Naive B cell (primary cell): ENCODE data around the gene SLC19A3. TPM values are rescaled to one million over a fixed set of nuclear protein-coding genes. Genes with fewer than 3 reads are reported as not detected.
A peak's percentile ranks its signal among the peaks of the same experiment; 100 is the strongest.
"Not testable (repeated sequence)": the region's sequence is repeated elsewhere in the genome, so short reads cannot be mapped to it uniquely, and the experiment has no call there.

Experiments
- ATAC-seq, 2 donors: fragments of 150-1000 bp; cut with Tn5 transposase; 2 replicates each; pipeline ENCODE4 v1.10.0; 2021; ENCODE audit warnings: low read depth in 2 of 2, mild to moderate bottlenecking in 2 of 2, moderate library complexity in 2 of 2
- DNase-seq: peaks from one replicate; pipeline ENCODE4 v3.0.0; 2022
- H3K27ac Mint-ChIP-seq, 6 donors: one replicate each; pipeline ENCODE4 v1.8.0; 2020 to 2022; ENCODE audit warnings: mild to moderate bottlenecking in 6 of 6, mixed read lengths in 6 of 6, moderate library complexity in 5 of 6, inconsistent platforms in 2 of 6
- H3K27me3 Mint-ChIP-seq, 3 donors: one replicate each; pipeline ENCODE4 v1.8.0; 2021 to 2022; ENCODE audit warnings: mixed read lengths in 3 of 3, mild to moderate bottlenecking in 1 of 3
- H3K36me3 Mint-ChIP-seq, 2 donors: one replicate each; pipeline ENCODE4 v1.8.0; 2020 to 2022; ENCODE audit warnings: mixed read lengths in 2 of 2, inconsistent platforms in 1 of 2, mild to moderate bottlenecking in 1 of 2
- H3K4me1 Mint-ChIP-seq, 3 donors: one replicate each; pipeline ENCODE4 v1.8.0; 2020 to 2022; ENCODE audit warnings: mixed read lengths in 3 of 3, inconsistent platforms in 1 of 3, mild to moderate bottlenecking in 1 of 3, moderate library complexity in 1 of 3
- H3K4me3 Mint-ChIP-seq, 8 donors: one replicate each; pipeline ENCODE4 v1.8.0; 2020 to 2022; ENCODE audit warnings: mild to moderate bottlenecking in 8 of 8, mixed read lengths in 8 of 8, moderate library complexity in 8 of 8, inconsistent platforms in 2 of 8
- H3K9me3 Mint-ChIP-seq, 7 donors: one replicate each; pipeline ENCODE4 v1.8.0; 2020 to 2022; ENCODE audit warnings: mixed read lengths in 7 of 7, mild to moderate bottlenecking in 5 of 7, inconsistent platforms in 2 of 7, moderate library complexity in 1 of 7
- polyA plus RNA-seq, 6 donors: library from polyadenylated mRNA; unstranded; fragments of 300-500 nt; fragmentation: Illumina TruSeq; gene quantifications; one replicate each; pipeline ENCODE4 v1.2.3, GENCODE V29; 2021; ENCODE audit warnings: low read depth in 6 of 6

Gene SLC19A3
- polyA plus RNA-seq, 6 donors from 2014 or later = not detected

DNA sequence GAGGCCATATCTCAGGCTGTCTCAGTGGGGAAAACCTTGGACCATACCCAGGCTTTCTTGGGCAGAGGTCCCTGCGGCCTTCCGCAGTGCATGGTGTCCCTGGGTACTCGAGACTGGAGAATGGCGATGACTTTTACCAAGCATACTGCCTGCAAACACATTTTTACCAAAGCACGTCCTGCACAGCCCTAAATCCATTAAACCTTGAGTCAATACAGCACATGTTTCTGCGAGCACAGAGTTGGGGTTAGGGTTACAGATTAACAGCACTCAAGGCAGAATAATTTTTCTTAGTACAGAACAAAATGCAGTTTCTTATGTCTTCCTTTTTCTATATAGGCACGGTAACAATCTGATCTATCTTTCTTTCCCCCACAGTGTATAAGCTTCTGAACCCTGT is 5.0 kb upstream of the SLC19A3 start:
- not testable (repeated sequence) for ATAC-seq, H3K4me1 Mint-ChIP-seq, H3K9me3 Mint-ChIP-seq, H3K4me3 Mint-ChIP-seq, H3K36me3 Mint-ChIP-seq, DNase-seq
- Mint-ChIP-seq H3K27ac (peak overlapping the region in 1 of 6 donors; percentile 4), H3K27me3 (peaks cover 15 to 40% (median 19%) of the 10 kb centered on the region in 3 donors)

DNA sequence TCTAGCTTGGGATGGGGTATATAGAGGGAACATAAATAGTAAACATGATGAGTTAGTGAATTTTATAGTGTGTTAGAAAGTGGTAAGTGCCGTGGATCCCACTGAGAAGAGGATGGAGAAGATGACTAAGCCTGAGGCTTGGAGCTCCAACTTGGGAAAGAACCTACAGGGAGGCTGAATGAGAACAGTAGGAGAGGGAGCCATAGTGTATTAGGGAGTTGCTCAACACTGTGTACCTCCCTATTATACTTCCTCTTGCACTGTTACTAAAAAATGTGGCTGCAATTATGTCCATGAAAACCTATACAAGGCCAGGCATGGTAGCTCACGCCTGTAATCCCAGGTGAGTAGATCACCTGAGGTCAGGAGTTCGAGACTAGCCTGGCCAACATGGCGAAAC is 2.9 kb upstream of the SLC19A3 start:
- no peak overlapping the region for H3K4me3 Mint-ChIP-seq
- H3K4me1 Mint-ChIP-seq = peaks cover 0 to 6% (median 4%) of the 10 kb centered on the region in 3 donors
- DNase-seq = no peak
- peaks cover 15 to 41% (median 23%) of the 10 kb centered on the region in 3 donors for H3K27me3 Mint-ChIP-seq
- H3K27ac Mint-ChIP-seq = no peak overlapping the region
- ATAC-seq = no peak
- no peaks in the 10 kb centered on the region for H3K9me3 Mint-ChIP-seq
- H3K36me3 Mint-ChIP-seq = no peaks in the 10 kb centered on the region

DNA sequence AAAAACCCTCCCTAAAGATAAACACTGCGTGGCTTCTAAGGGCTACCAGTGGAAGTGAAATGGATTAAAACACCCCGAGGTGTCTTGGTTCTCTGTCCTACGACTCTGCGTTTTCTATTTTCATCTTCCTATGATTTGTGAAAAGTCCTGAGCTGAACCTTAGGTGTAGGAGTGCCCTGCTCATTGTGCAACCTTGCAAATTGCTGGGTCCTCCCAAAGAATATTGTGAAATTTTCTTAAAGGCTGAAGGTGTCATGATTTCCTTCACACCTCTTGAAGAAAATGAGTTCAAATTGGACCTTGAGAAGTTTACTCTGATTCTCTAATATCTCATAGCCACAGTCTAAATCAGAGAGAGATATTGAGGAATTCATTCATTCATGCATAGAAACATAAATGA is 1.8 kb upstream of the SLC19A3 start:
- Mint-ChIP-seq H3K27ac (no peak overlapping the region), H3K4me1 (peaks cover 0 to 6% (median 4%) of the 10 kb centered on the region in 3 donors), H3K4me3 (no peak overlapping the region), H3K36me3 (no peaks in the 10 kb centered on the region), H3K9me3 (no peaks in the 10 kb centered on the region), H3K27me3 (peaks cover 15 to 49% (median 23%) of the 10 kb centered on the region in 3 donors)
- ATAC-seq = no peak
- DNase-seq = no peak

DNA sequence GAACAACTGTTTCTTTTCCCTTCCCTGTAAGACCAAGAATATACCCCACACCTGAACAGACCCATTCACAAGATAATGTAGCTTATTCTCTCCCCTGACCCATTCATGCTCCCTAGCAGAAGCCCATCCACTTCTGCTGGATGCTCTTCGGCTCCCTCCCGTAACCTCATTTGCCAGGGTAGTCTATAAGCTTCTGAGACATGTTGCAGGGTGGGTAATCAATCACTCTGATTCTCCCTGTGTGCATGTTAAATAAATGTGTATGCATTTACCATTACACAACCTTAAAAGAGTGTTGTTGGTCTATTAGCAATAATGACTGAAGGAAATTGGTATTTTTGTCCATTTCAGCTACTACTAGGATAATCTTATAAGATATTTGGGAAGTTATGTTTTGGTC is 1.3 kb downstream of the SLC19A3 start:
- peaks cover 0 to 6% (median 4%) of the 10 kb centered on the region in 3 donors for H3K4me1 Mint-ChIP-seq
- DNase-seq (no peak), ATAC-seq (no peak)
- peaks cover 9 to 30% (median 9%) of the 10 kb centered on the region in 3 donors for H3K27me3 Mint-ChIP-seq
- no peak overlapping the region for H3K4me3 Mint-ChIP-seq
- no peak overlapping the region for H3K27ac Mint-ChIP-seq
- H3K9me3 Mint-ChIP-seq = no peaks in the 10 kb centered on the region
- H3K36me3 Mint-ChIP-seq = no peaks in the 10 kb centered on the region

DNA sequence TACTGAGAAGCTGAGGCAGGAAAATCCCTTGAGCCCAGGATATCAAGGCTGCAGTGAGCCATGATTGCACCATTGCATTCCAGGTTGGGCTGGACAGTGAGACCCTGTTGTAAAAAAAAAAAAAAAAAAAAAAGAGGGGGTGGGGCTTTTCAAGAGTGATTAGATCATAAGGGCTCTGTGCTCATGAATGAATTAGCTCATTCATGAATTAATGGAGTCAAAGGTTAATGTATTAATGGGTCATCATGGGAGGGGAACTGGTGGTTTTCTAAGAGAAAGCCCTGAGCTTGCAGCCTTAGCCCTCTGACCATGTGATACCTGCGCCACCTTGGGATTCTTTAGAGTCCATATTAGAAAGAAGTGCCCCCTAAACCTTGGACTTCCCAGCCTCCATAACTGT is 4.5 kb downstream of the SLC19A3 start:
- H3K4me3 Mint-ChIP-seq = no peak overlapping the region
- ATAC-seq (no peak), DNase-seq (no peak)
- peaks cover 0 to 6% (median 2%) of the 10 kb centered on the region in 3 donors for H3K4me1 Mint-ChIP-seq
- H3K9me3 Mint-ChIP-seq = no peaks in the 10 kb centered on the region
- H3K27me3 Mint-ChIP-seq = peaks cover 0 to 14% (median 8%) of the 10 kb centered on the region in 3 donors
- no peaks in the 10 kb centered on the region for H3K36me3 Mint-ChIP-seq
- peak overlapping the region in 1 of 6 donors; percentile 47 for H3K27ac Mint-ChIP-seq

DNA sequence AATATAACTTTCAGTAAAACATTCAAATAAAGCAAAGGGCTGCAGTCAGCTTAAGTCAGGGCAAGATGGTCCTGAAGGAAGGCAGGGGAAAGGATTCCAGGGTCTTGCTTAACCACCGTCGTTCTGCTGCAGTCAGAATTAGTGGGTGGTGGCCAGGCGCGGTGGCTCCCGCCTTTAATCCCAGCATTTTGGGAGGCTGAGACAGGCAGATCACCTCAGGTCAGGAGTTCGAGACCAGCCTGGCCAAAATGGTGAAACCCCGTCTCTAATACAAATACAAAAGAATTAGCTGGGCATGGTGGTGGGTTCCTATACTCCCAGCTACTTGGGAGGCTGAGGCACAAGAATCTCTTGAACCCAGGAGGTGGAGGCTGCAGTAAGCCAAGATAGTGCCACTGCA is 6.8 kb downstream of the SLC19A3 start:
- no peak for DNase-seq
- no peak overlapping the region for H3K27ac Mint-ChIP-seq
- H3K4me1 Mint-ChIP-seq = no peaks in the 10 kb centered on the region
- H3K36me3 Mint-ChIP-seq = no peaks in the 10 kb centered on the region
- H3K4me3 Mint-ChIP-seq = no peak overlapping the region
- H3K27me3 Mint-ChIP-seq = peaks cover 5 to 8% (median 8%) of the 10 kb centered on the region in 3 donors
- no peak for ATAC-seq
- no peaks in the 10 kb centered on the region for H3K9me3 Mint-ChIP-seq

DNA sequence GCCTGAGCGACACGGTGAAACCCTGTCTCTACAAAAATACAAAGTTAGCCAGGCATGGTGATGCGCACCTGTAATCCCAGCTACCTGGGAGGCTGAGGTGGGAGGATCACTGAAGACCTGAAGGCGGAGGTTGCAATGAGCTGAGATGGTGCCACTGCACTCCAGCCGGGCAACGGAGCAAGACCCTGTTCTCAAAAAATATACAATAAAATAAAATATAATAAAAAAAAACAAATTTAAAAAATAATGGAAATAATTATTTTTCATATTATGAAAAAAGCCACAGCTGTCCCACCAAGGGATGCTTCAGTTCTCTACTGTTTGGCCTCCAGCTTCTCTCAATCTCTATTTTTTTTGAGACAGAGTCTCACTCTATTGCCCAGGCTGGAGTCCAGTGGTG is 10.4 kb downstream of the SLC19A3 start:
- Mint-ChIP-seq H3K36me3 (no peaks in the 10 kb centered on the region), H3K4me1 (no peaks in the 10 kb centered on the region), H3K27ac (no peak overlapping the region), H3K9me3 (no peaks in the 10 kb centered on the region), H3K27me3 (peaks cover 9 to 26% (median 23%) of the 10 kb centered on the region in 3 donors), H3K4me3 (no peak overlapping the region)
- no peak for DNase-seq
- no peak for ATAC-seq

DNA sequence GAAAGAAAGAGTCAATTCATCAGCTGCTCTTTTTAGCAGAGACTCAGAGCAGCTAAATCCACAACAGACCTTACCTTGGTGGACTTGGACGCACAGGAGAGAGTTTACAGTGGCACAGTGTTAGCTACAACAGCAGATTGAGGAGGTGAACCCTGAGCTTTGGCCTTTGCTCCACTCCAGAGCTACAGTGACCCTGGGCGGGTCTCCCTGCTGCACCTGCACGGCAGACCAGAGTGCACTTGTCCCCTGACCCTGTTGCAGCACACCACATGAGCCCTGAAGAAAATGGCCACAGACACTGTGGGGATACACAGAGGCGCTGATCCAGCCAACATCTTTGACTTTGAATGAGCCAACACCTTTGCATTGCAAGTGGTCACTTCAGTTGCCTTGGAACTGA is 11.0 kb downstream of the SLC19A3 start:
- Mint-ChIP-seq H3K4me3 (no peak overlapping the region), H3K4me1 (no peaks in the 10 kb centered on the region)
- ATAC-seq = no peak

DNA sequence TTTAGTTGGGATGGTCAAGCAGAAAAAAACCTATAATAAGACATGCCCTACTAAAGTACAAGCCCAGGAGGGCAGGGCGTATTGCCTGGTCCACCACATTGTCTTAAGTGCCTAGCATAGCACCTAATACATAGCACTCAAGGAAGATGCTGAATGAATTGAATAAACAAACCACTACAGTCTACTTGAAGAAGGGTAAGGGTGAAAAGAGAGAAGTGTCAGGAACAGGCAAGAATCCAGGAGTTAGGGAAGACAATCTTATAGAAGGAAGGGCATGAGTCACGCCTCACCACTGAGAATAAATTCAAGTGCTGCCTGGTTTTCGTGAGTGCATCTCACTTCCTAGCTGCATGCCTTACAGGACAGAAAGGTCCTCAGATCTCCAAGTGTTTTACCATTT is 13.9 kb downstream of the SLC19A3 start:
- DNase-seq = no peak
- ATAC-seq = no peak
- H3K4me1 Mint-ChIP-seq = no peaks in the 10 kb centered on the region
- no peaks in the 10 kb centered on the region for H3K36me3 Mint-ChIP-seq
- peaks cover 0 to 2% (median 0%) of the 10 kb centered on the region in 7 donors for H3K9me3 Mint-ChIP-seq
- peaks cover 9 to 30% (median 26%) of the 10 kb centered on the region in 3 donors for H3K27me3 Mint-ChIP-seq
- no peak overlapping the region for H3K27ac Mint-ChIP-seq
- H3K4me3 Mint-ChIP-seq = no peak overlapping the region

More for the DNA sequence above, 11.0 kb downstream of the SLC19A3 start:
- H3K27ac Mint-ChIP-seq = peak overlapping the region in 1 of 6 donors; percentile 39
- no peaks in the 10 kb centered on the region for H3K9me3 Mint-ChIP-seq
- DNase-seq = no peak
- peaks cover 9 to 26% (median 23%) of the 10 kb centered on the region in 3 donors for H3K27me3 Mint-ChIP-seq
- H3K36me3 Mint-ChIP-seq = no peaks in the 10 kb centered on the region

DNA sequence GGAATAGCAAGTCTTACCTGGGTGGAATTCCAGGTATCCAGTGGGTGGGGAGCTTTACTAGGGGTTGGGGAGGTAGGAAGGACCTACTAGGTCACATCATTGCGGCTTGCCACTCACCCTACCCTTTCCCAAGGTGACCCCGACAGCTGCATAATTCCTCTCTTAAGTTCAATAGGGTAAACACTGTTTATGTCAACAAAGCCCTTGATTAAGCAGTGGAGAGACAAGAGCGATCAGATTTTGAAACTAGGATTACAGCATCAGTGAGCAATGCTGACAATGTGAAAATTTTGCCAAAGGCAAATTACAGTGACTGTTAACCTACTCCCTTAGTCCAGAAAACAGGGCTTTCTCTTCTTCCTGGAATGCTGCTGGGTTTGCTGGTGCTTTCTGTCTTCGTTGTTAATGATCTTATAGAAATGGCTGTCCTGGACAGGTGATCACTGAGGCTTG is 14.5 kb downstream of the SLC19A3 start:
- H3K4me3 Mint-ChIP-seq = peak overlapping the region in 1 of 8 donors; percentile 0
- DNase-seq = no peak
- H3K27me3 Mint-ChIP-seq = peaks cover 9 to 26% (median 26%) of the 10 kb centered on the region in 3 donors
- no peaks in the 10 kb centered on the region for H3K36me3 Mint-ChIP-seq
- no peak for ATAC-seq
- peaks cover 0 to 2% (median 0%) of the 10 kb centered on the region in 7 donors for H3K9me3 Mint-ChIP-seq
- no peaks in the 10 kb centered on the region for H3K4me1 Mint-ChIP-seq
- H3K27ac Mint-ChIP-seq = no peak overlapping the region

DNA sequence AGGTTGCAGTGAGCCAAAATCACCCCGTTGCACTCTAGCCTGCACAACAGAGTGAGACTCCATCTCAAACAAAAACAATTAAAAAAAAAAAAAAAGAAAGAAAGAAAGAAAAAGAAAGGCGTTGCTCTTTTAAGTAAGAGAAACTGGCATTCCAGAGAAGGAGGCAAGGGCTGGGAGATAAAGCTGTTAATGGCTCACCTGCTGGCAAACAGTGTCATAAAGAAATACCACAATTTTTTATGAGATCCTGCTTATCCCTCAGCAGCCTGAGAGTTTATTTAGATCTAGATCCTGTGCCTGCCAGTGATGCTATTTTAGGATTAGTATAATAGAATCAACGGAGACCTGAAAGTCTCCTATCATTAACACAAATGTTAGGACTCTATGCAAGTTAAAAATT is 16.3 kb downstream of the SLC19A3 start:
- no peak for ATAC-seq
- no peak overlapping the region for H3K27ac Mint-ChIP-seq
- H3K4me1 Mint-ChIP-seq = no peaks in the 10 kb centered on the region
- peaks cover 9 to 26% (median 26%) of the 10 kb centered on the region in 3 donors for H3K27me3 Mint-ChIP-seq
- H3K9me3 Mint-ChIP-seq = peaks cover 0 to 2% (median 0%) of the 10 kb centered on the region in 7 donors
- DNase-seq = no peak
- H3K36me3 Mint-ChIP-seq = no peaks in the 10 kb centered on the region
- no peak overlapping the region for H3K4me3 Mint-ChIP-seq

DNA sequence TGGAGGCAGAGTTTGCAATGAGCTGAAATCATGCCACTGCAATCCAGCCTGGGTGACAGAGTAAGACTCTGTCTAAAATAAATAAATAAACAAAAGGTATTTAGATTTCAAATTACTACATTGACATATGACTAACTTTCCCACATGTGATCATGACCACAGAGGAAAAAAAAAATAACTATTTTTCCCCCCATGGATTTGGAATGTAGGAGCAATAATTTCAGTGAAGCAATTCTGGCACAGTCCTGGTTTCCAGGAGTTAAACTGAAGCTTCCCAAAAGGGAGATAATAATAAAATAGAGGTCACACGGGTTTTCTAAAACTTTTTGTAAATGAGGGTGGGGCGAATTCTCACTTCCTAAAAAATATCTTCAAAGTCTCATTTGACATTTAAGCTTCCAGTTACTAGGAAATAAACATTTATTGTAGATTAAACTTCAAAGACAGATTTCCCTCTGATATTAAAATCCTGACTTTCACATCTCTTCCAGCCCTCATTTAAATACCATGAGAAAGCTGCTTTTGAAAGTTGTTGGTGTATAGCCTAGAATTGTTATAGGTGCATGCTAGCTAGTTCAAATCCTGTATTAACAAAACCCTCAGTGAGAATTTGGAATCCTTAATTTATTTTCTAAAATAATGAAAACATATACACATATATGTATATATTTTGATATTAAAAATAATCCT is 20.7 kb downstream of the SLC19A3 start:
- H3K4me3 Mint-ChIP-seq = no peak overlapping the region
- no peak for DNase-seq
- no peaks in the 10 kb centered on the region for H3K36me3 Mint-ChIP-seq
- peaks cover 0 to 11% (median 2%) of the 10 kb centered on the region in 3 donors for H3K27me3 Mint-ChIP-seq
- no peak overlapping the region for H3K27ac Mint-ChIP-seq
- ATAC-seq = no peak
- H3K4me1 Mint-ChIP-seq = no peaks in the 10 kb centered on the region
- peaks cover 0 to 5% (median 0%) of the 10 kb centered on the region in 7 donors for H3K9me3 Mint-ChIP-seq

DNA sequence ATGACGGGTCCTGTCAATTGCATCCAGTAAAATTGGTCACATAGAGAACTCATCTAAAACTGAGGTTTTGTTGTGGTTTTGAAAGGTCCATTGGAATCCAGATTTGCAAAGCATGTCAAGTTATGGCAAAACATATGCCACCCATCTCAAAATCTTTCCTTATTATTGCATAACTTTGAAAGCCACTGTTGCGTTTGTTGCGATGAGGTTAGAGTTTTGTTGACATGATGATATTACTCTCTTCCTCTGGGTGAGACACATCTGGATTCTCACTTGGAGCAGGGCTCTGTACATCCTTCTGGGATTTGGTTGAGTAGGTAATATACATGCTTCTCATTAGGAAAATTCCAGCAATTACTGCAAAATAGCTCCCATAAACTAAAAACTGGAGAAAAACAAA is 30.6 kb downstream of the SLC19A3 start:
- no peaks in the 10 kb centered on the region for H3K36me3 Mint-ChIP-seq
- no peak for ATAC-seq
- no peak for DNase-seq
- H3K27me3 Mint-ChIP-seq = peaks cover 29 to 49% (median 36%) of the 10 kb centered on the region in 3 donors
- H3K4me1 Mint-ChIP-seq = no peaks in the 10 kb centered on the region
- no peak overlapping the region for H3K27ac Mint-ChIP-seq
- no peaks in the 10 kb centered on the region for H3K9me3 Mint-ChIP-seq
- no peak overlapping the region for H3K4me3 Mint-ChIP-seq

DNA sequence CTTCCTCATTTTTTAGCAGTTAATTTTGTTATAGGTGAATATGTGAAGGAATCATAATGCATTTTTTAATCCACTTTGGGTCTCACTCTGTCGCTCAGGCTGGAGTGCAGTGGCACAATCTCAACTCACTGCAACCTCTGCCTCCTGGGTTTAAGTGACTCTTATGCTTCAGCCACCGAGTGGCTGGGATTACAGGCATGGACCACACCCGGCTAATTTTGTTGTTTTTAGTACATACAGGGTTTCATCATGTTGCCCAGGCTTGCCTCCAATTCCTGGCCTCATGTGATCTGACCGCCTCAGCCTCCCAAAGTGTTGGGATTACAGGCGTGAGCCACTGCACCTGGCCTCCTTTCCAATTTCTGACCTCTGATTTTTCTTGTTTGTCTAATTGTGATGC is 33.6 kb downstream of the SLC19A3 start:
- H3K27me3 Mint-ChIP-seq = peaks cover 16 to 24% (median 23%) of the 10 kb centered on the region in 3 donors
- no peak for ATAC-seq
- no peak overlapping the region for H3K4me3 Mint-ChIP-seq

More for the DNA sequence above, 33.6 kb downstream of the SLC19A3 start:
- no peaks in the 10 kb centered on the region for H3K4me1 Mint-ChIP-seq
- H3K36me3 Mint-ChIP-seq = no peaks in the 10 kb centered on the region
- DNase-seq = no peak
- H3K27ac Mint-ChIP-seq = no peak overlapping the region
- peaks cover 0 to 2% (median 0%) of the 10 kb centered on the region in 7 donors for H3K9me3 Mint-ChIP-seq
